Astrocyte (in vitro differentiated cells and primary cell): Measurements from ENCODE around the gene ANGPTL1.

ENCODE experiments used
- EZH2 ChIP-seq: IDR thresholded peaks from 2 replicates; pipeline ENCODE4 v1.6.1; 2012; ENCODE audit warnings: mild to moderate bottlenecking, low read length, inconsistent platforms; ENCODE audit not compliant: insufficient read depth
- TF ChIP-seq, protein P1 (sequence below): IDR thresholded peaks from 2 replicates; pipeline ENCODE4 v1.5.1; 2011; ENCODE audit warnings: low read depth, mild to moderate bottlenecking, inconsistent platforms, low read length, moderate library complexity; ENCODE audit not compliant: insufficient read depth

DNA sequence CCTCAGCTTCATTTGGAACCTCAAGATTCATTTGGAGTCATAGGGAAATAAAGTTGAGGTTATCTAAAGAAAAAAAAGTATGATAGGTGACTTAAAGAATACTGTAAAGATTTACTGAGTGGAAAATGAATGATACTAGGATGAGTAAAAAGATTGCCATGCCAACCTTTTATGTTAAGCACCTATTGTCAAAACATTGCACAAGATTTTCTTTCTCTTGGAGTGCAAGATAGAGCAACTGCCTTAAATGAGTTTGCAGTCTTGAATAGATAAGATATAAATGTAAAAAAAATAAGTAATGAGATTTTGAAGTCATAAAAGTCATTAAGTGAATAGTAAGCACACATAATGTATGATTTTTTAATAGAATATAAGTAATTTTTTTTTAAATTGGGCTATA, 5.1 kb upstream of the ANGPTL1 start:
- TF ChIP-seq, protein P1, sequence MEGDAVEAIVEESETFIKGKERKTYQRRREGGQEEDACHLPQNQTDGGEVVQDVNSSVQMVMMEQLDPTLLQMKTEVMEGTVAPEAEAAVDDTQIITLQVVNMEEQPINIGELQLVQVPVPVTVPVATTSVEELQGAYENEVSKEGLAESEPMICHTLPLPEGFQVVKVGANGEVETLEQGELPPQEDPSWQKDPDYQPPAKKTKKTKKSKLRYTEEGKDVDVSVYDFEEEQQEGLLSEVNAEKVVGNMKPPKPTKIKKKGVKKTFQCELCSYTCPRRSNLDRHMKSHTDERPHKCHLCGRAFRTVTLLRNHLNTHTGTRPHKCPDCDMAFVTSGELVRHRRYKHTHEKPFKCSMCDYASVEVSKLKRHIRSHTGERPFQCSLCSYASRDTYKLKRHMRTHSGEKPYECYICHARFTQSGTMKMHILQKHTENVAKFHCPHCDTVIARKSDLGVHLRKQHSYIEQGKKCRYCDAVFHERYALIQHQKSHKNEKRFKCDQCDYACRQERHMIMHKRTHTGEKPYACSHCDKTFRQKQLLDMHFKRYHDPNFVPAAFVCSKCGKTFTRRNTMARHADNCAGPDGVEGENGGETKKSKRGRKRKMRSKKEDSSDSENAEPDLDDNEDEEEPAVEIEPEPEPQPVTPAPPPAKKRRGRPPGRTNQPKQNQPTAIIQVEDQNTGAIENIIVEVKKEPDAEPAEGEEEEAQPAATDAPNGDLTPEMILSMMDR: no peak
- TF ChIP-seq EZH2: no peak
